ENCODE measurements around the gene TMEM161B. TPM values are rescaled to one million over a fixed set of nuclear protein-coding genes. Genes with fewer than 3 reads are reported as not detected.
A peak's percentile ranks its signal among the peaks of the same experiment; 100 is the strongest.
"Not testable (repeated sequence)": the region's sequence is repeated elsewhere in the genome, so short reads cannot be mapped to it uniquely, and the experiment has no call there.

Gene TMEM161B
- polyA plus RNA-seq, 2 of the 4 experiments (the other 2 are of a cell fraction), result 12.9 to 30.4 TPM

- Histone ChIP-seq H3K4me3 (no peak overlapping the region), H3K4me1 (no peaks in the 10 kb centered on the region), H3K9me3 (no peaks in the 10 kb centered on the region), H3K4me2 (no peak overlapping the region), H3K27ac (no peak overlapping the region)
- POLR2A ChIA-PET, result no interaction called here
- FAIRE-seq, result no peak
- CTCF ChIA-PET, result no interaction called here
- ATAC-seq, result no peak
- DNase-seq (ENCODE audit: low read depth in 1 of 2, low spot score in 1 of 2), result no peak
- TF ChIP-seq POLR2A (IDR thresholded peaks at IDR 0.05; ENCODE audit: low read length) (no peak), HES2 (IDR thresholded peaks at IDR 0.05) (no peak), ZSCAN20 (CRISPR knock-in tag; IDR thresholded peaks at IDR 0.05) (no peak), EP300 (IDR thresholded peaks at IDR 0.05) (no peak), FOSB (CRISPR knock-in tag; IDR thresholded peaks at IDR 0.05) (no peak), PBX3 (IDR thresholded peaks at IDR 0.05) (no peak), JUNB (IDR thresholded peaks at IDR 0.05) (no peak), EHF (CRISPR knock-in tag; IDR thresholded peaks at IDR 0.05) (no peak), JUN (IDR thresholded peaks at IDR 0.05) (no peak), RAD21 (conservative IDR thresholded peaks at IDR 0.05 in 1 of 2, IDR thresholded peaks at IDR 0.05 in 1 of 2) (no peak), SREBF2 (IDR thresholded peaks at IDR 0.05) (no peak), RARB (CRISPR knock-in tag; IDR thresholded peaks at IDR 0.05) (no peak), MYC (IDR thresholded peaks at IDR 0.05; ENCODE audit: borderline replicate concordance, low read length) (no peak), TP53 (CRISPR knock-in tag; IDR thresholded peaks at IDR 0.05) (no peak)
These were observed 73.0 kb downstream of the TMEM161B start for GRCh38 chr5:88195636-88196035.

- no peak overlapping the region for H3K4me2 ChIP-seq
- ChIA-PET CTCF (no interaction called here), POLR2A (no interaction called here)
- H3K4me1 ChIP-seq, result no peaks in the 10 kb centered on the region
- DNase-seq (ENCODE audit: low read depth in 1 of 2, low spot score in 1 of 2) (no peak), ATAC-seq (no peak), FAIRE-seq (no peak)
- H3K4me3 ChIP-seq, result no peak overlapping the region
- TF ChIP-seq KDM1A (IDR thresholded peaks at IDR 0.05; ENCODE audit: low read depth) (no peak), CEBPB (IDR thresholded peaks at IDR 0.05) (peak in 1 of 2 experiments; percentile 29; a peak in 1 of 4 replicates)
- 96% methylated on average over 3 of the region's 3 CpGs for WGBS (ENCODE audit: missing lambda C conversion rate)
- H3K9me3 ChIP-seq, result no peaks in the 10 kb centered on the region
- H3K27ac ChIP-seq, result no peak overlapping the region
These were observed 74.7 kb downstream of the TMEM161B start for GRCh38 chr5:88193896-88194295.

- Histone ChIP-seq H3K4me2 (no peak overlapping the region), H3K4me3 (no peak overlapping the region), H3K9me3 (no peaks in the 10 kb centered on the region), H3K27ac (no peak overlapping the region), H3K4me1 (no peaks in the 10 kb centered on the region)
- no peak for ATAC-seq
- no peak for FAIRE-seq
- WGBS (ENCODE audit: missing lambda C conversion rate), result 94% methylated on average over 9 of the region's 9 CpGs
- DNase-seq (ENCODE audit: low read depth in 1 of 2, low spot score in 1 of 2), result peak in 1 of 2 experiments; percentile 2
- CTCF ChIA-PET, result no interaction called here
- no peak for TF ChIP-seq NR3C1 (IDR thresholded peaks at IDR 0.05)
- no peak for TF ChIP-seq BCL3 (IDR thresholded peaks at IDR 0.05)
- no peak for TF ChIP-seq RFX5 (IDR thresholded peaks at IDR 0.05)
- POLR2A ChIA-PET, result no interaction called here
These were observed 78.4 kb downstream of the TMEM161B start for GRCh38 chr5:88190106-88190834.

GRCh38 chr5:88189484-88189883, 79.2 kb downstream of the TMEM161B start:
- POLR2A ChIA-PET; H3K4me1 ChIP-seq; ATAC-seq; FAIRE-seq; H3K27ac ChIP-seq; H3K4me3 ChIP-seq; H3K9me3 ChIP-seq; DNase-seq (ENCODE audit: low read depth in 1 of 2, low spot score in 1 of 2); CTCF ChIA-PET; H3K4me2 ChIP-seq: not testable (repeated sequence)
- WGBS (ENCODE audit: missing lambda C conversion rate), result 100% methylated on average over 4 of the region's 4 CpGs
- 0 out of 5 replicates have a peak, but pooled peaks of 1 of the 2 experiments have one; percentile 2 for TF ChIP-seq RAD21 (conservative IDR thresholded peaks at IDR 0.05 in 1 of 2, IDR thresholded peaks at IDR 0.05 in 1 of 2)
